ENCODE results near the gene SLC6A6.

GRCh38 chr3:14483286-14483685 lies 80.9 kb downstream of the SLC6A6 start:
- no peak for TF ChIP-seq CTCF (conservative IDR thresholded peaks at IDR 0.05; ENCODE audit: low read depth in 2 of 2)
- TF ChIP-seq EZH2 (IDR thresholded peaks at IDR 0.05; ENCODE audit: low read depth, unreplicated experiment) = no peak
- no peak for TF ChIP-seq EZH2phosphoT487 (IDR thresholded peaks at IDR 0.05; ENCODE audit: unreplicated experiment)
- no peak for TF ChIP-seq REST (IDR thresholded peaks at IDR 0.05; ENCODE audit: unreplicated experiment)
- no peak for TF ChIP-seq POLR2AphosphoS5 (IDR thresholded peaks at IDR 0.05; ENCODE audit: low read depth)
- TF ChIP-seq JUNB (IDR thresholded peaks at IDR 0.05; ENCODE audit: unreplicated experiment) = no peak
- no peak for TF ChIP-seq ZNF462 (CRISPR knock-in tag; IDR thresholded peaks at IDR 0.05)
- TF ChIP-seq ETS1 (IDR thresholded peaks at IDR 0.05) = no peak
- no peak for TF ChIP-seq CREB1 (CRISPR knock-in tag; IDR thresholded peaks at IDR 0.05; ENCODE audit: low read depth)
- no peak for TF ChIP-seq ZNF331 (CRISPR knock-in tag; IDR thresholded peaks at IDR 0.05; ENCODE audit: low read depth)
- TF ChIP-seq STAT1 (IDR thresholded peaks at IDR 0.05; ENCODE audit: unreplicated experiment) = no peak

Measured in GM23338 (cell line).